Liver (tissue), 9 donors: ENCODE data around the gene COMMD4. TPM values are rescaled to one million over a fixed set of nuclear protein-coding genes. Genes with fewer than 3 reads are reported as not detected.

ENCODE experiments used
- DNase-seq: peaks from one replicate; pipeline ENCODE4 v3.0.0-alpha.2; 2017; ENCODE audit warnings: low spot score
- H3K27ac ChIP-seq, 2 donors: one replicate each; pipeline ENCODE4 v1.7.0; 2013; ENCODE audit warnings: inconsistent platforms in 2 of 2, low read length in 2 of 2, control low read depth in 1 of 2, low read depth in 1 of 2, mild to moderate bottlenecking in 1 of 2
- H3K27me3 ChIP-seq, 4 donors: one replicate each; pipeline versions ENCODE4 v1.6.1 to v1.7.0; 2013; ENCODE audit warnings: low read length in 3 of 4, inconsistent platforms in 1 of 4, mild to moderate bottlenecking in 1 of 4, moderate library complexity in 1 of 4; ENCODE audit not compliant: control insufficient read depth in 4 of 4, insufficient read depth in 4 of 4
- H3K36me3 ChIP-seq, 4 donors: one replicate each; pipeline versions ENCODE4 v1.6.1 to v1.7.0; 2013; ENCODE audit warnings: low read length in 3 of 4, mild to moderate bottlenecking in 3 of 4, low read depth in 1 of 4, moderate library complexity in 1 of 4; ENCODE audit not compliant: control insufficient read depth in 4 of 4, insufficient read depth in 3 of 4
- H3K4me1 ChIP-seq, 4 donors: one replicate each; pipeline versions ENCODE4 v1.6.1 to v1.7.0; 2013; ENCODE audit warnings: low read length in 3 of 4, mild to moderate bottlenecking in 3 of 4, moderate library complexity in 1 of 4; ENCODE audit not compliant: control insufficient read depth in 4 of 4, insufficient read depth in 4 of 4
- H3K4me3 ChIP-seq, 3 donors: one replicate each; pipeline versions ENCODE4 v1.6.1 to v1.7.0; 2013; ENCODE audit warnings: low read length in 3 of 3, control low read depth in 1 of 3, low read depth in 1 of 3, mild to moderate bottlenecking in 1 of 3
- H3K9ac ChIP-seq, 2 donors: one replicate each; pipeline ENCODE4 v1.7.0; 2013; ENCODE audit warnings: low read length in 2 of 2, mild to moderate bottlenecking in 2 of 2, moderate library complexity in 2 of 2, control low read depth in 1 of 2, low read depth in 1 of 2
- H3K9me3 ChIP-seq, 4 donors: one replicate each; pipeline versions ENCODE4 v1.6.1 to v1.7.0; 2013; ENCODE audit warnings: low read length in 3 of 4; ENCODE audit not compliant: control insufficient read depth in 4 of 4
- ATF3 ChIP-seq: IDR thresholded peaks from 2 replicates; pipeline ENCODE4 v1.6.1; 2016; ENCODE audit warnings: antibody characterized with exemption
- EGR1 ChIP-seq, 2 donors: IDR thresholded peaks; 2 replicates each; pipeline ENCODE4 v1.6.1; 2016 to 2018; ENCODE audit warnings: antibody characterized with exemption in 2 of 2, low read depth in 2 of 2
- FOXA1 ChIP-seq: IDR thresholded peaks from 2 replicates; pipeline ENCODE4 v1.6.1; 2016; ENCODE audit warnings: antibody characterized with exemption
- FOXA2 ChIP-seq: IDR thresholded peaks from 2 replicates; pipeline ENCODE4 v1.6.1; 2016; ENCODE audit warnings: antibody characterized with exemption
- GABPA ChIP-seq, 2 donors: IDR thresholded peaks in 1 of 2; conservative IDR thresholded peaks in 1 of 2; 2 replicates each; pipeline ENCODE4 v1.6.1; 2016; ENCODE audit warnings: antibody characterized with exemption in 2 of 2, mild to moderate bottlenecking in 1 of 2, moderate library complexity in 1 of 2
- HNF4A ChIP-seq, 2 donors: conservative IDR thresholded peaks; 2 replicates each; pipeline ENCODE4 v1.6.1; 2016; ENCODE audit warnings: antibody characterized with exemption in 2 of 2, mild to moderate bottlenecking in 2 of 2
- HNF4G ChIP-seq: IDR thresholded peaks from 2 replicates; pipeline ENCODE4 v1.6.1; 2016; ENCODE audit warnings: antibody characterized with exemption
- JUND ChIP-seq, 2 donors: IDR thresholded peaks; 2 replicates each; pipeline ENCODE4 v1.6.1; 2016; ENCODE audit warnings: antibody characterized with exemption in 2 of 2
- MAX ChIP-seq: IDR thresholded peaks from 2 replicates; pipeline ENCODE4 v1.6.1; 2016; ENCODE audit warnings: antibody characterized with exemption
- NR2F2 ChIP-seq: IDR thresholded peaks from 2 replicates; pipeline ENCODE4 v1.6.1; 2016; ENCODE audit warnings: antibody characterized with exemption
- RAD21 ChIP-seq, 2 donors: IDR thresholded peaks; 2 replicates each; pipeline ENCODE4 v1.6.1; 2016; ENCODE audit warnings: antibody characterized with exemption in 2 of 2, mild to moderate bottlenecking in 2 of 2
- RXRA ChIP-seq, 2 donors: IDR thresholded peaks; 2 replicates each; pipeline ENCODE4 v1.6.1; 2017 to 2018; ENCODE audit warnings: antibody characterized with exemption in 2 of 2, mild to moderate bottlenecking in 1 of 2
- SP1 ChIP-seq: IDR thresholded peaks from 2 replicates; pipeline ENCODE4 v1.6.1; 2018; ENCODE audit warnings: antibody characterized with exemption, mild to moderate bottlenecking
- TAF1 ChIP-seq: conservative IDR thresholded peaks from 2 replicates; pipeline ENCODE4 v1.6.1; 2016; ENCODE audit warnings: antibody characterized with exemption, mild to moderate bottlenecking
- YY1 ChIP-seq: IDR thresholded peaks from 2 replicates; pipeline ENCODE4 v1.6.1; 2016; ENCODE audit warnings: antibody characterized with exemption, mild to moderate bottlenecking
- ZBTB33 ChIP-seq: IDR thresholded peaks from 2 replicates; pipeline ENCODE4 v1.6.1; 2016; ENCODE audit warnings: antibody characterized with exemption
- WGBS: extraction: QIAGEN DNeasy Blood & Tissue Kit; methylation state at CpG from one replicate; pipeline ENCODE4 v1.1.7; 2013; 5-methylcytosine and 5-hydroxymethylcytosine counted together
- polyA plus RNA-seq, 2 donors: library from polyadenylated mRNA; stranded (reverse) in 1 of 2; unstranded in 1 of 2; fragments of 200-250 nt in 1 of 2; fragments of >200 nt in 1 of 2; fragmentation: Nextera tagmentation in 1 of 2; extraction: Ambion mirVana in 1 of 2; gene quantifications; one replicate each; pipeline versions ENCODE4 v1.2.1 to v1.2.3, GENCODE V29; 2013 to 2015
- total RNA-seq, 2 donors: library from RNA; depleted of rRNA; stranded (reverse); fragments of >200 nt; gene quantifications; one replicate each; pipeline ENCODE4 v1.2.3, GENCODE V29; 2014
- TF ChIP-seq, protein P1 (sequence below): fragments of 150-350 bp; IDR thresholded peaks from 2 replicates; pipeline ENCODE4 v1.5.1; 2017; ENCODE audit warnings: improper control_type of control experiment, low read depth, low read length; ENCODE audit not compliant: missing input control
- TF ChIP-seq, protein P2 (sequence below): IDR thresholded peaks from 2 replicates; pipeline ENCODE4 v1.6.1; 2016; ENCODE audit warnings: antibody characterized with exemption, mild to moderate bottlenecking
- donor health status: healthy.
- donor health status: healthy.
- donor health status: healthy.
- donor health status: healthy.
- donor health status: healthy.

COMMD4 gene
- total and polyA plus RNA-seq, 4 donors = 21.2 to 56.0 (median 37.3) TPM

- TF ChIP-seq HNF4A (conservative IDR thresholded peaks at IDR 0.05) (no peak), GABPA (IDR thresholded peaks at IDR 0.05 in 1 of 2, conservative IDR thresholded peaks at IDR 0.05 in 1 of 2) (no peak), TAF1 (no peak), YY1 (no peak), FOXA2 (no peak), ATF3 (no peak), MAX (no peak), ZBTB33 (no peak), HNF4G (no peak), EGR1 (IDR thresholded peaks at IDR 0.05; ENCODE audit: low read depth in 2 of 2) (no peak), FOXA1 (no peak), NR2F2 (no peak), JUND (IDR thresholded peaks at IDR 0.05) (no peak), SP1 (no peak), RAD21 (IDR thresholded peaks at IDR 0.05) (no peak), RXRA (IDR thresholded peaks at IDR 0.05) (no peak)
- TF ChIP-seq, protein P1, sequence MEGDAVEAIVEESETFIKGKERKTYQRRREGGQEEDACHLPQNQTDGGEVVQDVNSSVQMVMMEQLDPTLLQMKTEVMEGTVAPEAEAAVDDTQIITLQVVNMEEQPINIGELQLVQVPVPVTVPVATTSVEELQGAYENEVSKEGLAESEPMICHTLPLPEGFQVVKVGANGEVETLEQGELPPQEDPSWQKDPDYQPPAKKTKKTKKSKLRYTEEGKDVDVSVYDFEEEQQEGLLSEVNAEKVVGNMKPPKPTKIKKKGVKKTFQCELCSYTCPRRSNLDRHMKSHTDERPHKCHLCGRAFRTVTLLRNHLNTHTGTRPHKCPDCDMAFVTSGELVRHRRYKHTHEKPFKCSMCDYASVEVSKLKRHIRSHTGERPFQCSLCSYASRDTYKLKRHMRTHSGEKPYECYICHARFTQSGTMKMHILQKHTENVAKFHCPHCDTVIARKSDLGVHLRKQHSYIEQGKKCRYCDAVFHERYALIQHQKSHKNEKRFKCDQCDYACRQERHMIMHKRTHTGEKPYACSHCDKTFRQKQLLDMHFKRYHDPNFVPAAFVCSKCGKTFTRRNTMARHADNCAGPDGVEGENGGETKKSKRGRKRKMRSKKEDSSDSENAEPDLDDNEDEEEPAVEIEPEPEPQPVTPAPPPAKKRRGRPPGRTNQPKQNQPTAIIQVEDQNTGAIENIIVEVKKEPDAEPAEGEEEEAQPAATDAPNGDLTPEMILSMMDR = no peak
- TF ChIP-seq, protein P2, sequence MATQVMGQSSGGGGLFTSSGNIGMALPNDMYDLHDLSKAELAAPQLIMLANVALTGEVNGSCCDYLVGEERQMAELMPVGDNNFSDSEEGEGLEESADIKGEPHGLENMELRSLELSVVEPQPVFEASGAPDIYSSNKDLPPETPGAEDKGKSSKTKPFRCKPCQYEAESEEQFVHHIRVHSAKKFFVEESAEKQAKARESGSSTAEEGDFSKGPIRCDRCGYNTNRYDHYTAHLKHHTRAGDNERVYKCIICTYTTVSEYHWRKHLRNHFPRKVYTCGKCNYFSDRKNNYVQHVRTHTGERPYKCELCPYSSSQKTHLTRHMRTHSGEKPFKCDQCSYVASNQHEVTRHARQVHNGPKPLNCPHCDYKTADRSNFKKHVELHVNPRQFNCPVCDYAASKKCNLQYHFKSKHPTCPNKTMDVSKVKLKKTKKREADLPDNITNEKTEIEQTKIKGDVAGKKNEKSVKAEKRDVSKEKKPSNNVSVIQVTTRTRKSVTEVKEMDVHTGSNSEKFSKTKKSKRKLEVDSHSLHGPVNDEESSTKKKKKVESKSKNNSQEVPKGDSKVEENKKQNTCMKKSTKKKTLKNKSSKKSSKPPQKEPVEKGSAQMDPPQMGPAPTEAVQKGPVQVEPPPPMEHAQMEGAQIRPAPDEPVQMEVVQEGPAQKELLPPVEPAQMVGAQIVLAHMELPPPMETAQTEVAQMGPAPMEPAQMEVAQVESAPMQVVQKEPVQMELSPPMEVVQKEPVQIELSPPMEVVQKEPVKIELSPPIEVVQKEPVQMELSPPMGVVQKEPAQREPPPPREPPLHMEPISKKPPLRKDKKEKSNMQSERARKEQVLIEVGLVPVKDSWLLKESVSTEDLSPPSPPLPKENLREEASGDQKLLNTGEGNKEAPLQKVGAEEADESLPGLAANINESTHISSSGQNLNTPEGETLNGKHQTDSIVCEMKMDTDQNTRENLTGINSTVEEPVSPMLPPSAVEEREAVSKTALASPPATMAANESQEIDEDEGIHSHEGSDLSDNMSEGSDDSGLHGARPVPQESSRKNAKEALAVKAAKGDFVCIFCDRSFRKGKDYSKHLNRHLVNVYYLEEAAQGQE = no peak
- DNase-seq = no peak
- 97% methylated on average over 11 of the region's 11 CpGs for WGBS
Observed at GRCh38 chr15:75338661-75339240, 2.9 kb downstream of the COMMD4 start.

More at GRCh38 chr15:75338661-75339240, 2.9 kb downstream of the COMMD4 start:
- Histone ChIP-seq H3K27ac (no peak overlapping the region), H3K27me3 (no peaks in the 10 kb centered on the region), H3K36me3 (peaks cover 0 to 10% (median 4%) of the 10 kb centered on the region in 4 donors), H3K9me3 (no peaks in the 10 kb centered on the region), H3K4me3 (no peak overlapping the region), H3K9ac (no peak overlapping the region), H3K4me1 (peaks cover 0 to 18% (median 15%) of the 10 kb centered on the region in 4 donors)
